A673 (cell line): ENCODE measurements around the gene PM20D1.

Source experiments
- CTCF ChIP-seq: fragments of 300-800, 200-600 bp; sonication (generic); conservative IDR thresholded peaks from 2 replicates; pipeline ENCODE4 v1.5.1; 2017; ENCODE audit warnings: low read depth, mild to moderate bottlenecking, antibody characterized with exemption, low read length, moderate library complexity, mixed read lengths
- EZH2 ChIP-seq: fragments of 200-600 bp; sonication (generic); IDR thresholded peaks from 2 replicates; pipeline ENCODE4 v1.6.1; 2017; ENCODE audit warnings: borderline replicate concordance, low read depth, mild to moderate bottlenecking, mixed read lengths, antibody characterized with exemption, low read length; ENCODE audit not compliant: poor library complexity, severe bottlenecking

- TF ChIP-seq CTCF: no peak
- TF ChIP-seq EZH2: no peak
These were observed 36.8 kb downstream of the PM20D1 start, which contains the start of gene SLC41A1 for GRCh38 chr1:205812878-205813754.
